GM18517 (cell line): Measurements from ENCODE around the gene CXCR5.

ENCODE experiments used
- ATAC-seq: cut with Tn5 transposase; IDR thresholded peaks from one replicate; pipeline ENCODE4 v1.9.1; 2021; ENCODE audit warnings: mild to moderate bottlenecking, moderate library complexity; ENCODE audit not compliant: unreplicated experiment

Gene CXCR5

GRCh38 chr11:118897721-118898310 is 14.1 kb downstream of the CXCR5 start:
- no peak for ATAC-seq

GRCh38 chr11:118898400-118899295 is 15.0 kb downstream of the CXCR5 start:
- no peak for ATAC-seq

- no peak for ATAC-seq
These were observed 15.6 kb downstream of the CXCR5 start for GRCh38 chr11:118899296-118899688.

- ATAC-seq, result no peak
These were observed 16.1 kb downstream of the CXCR5 start for GRCh38 chr11:118899706-118900360.

GRCh38 chr11:118900535-118901384 is 17.1 kb downstream of the CXCR5 start:
- no peak for ATAC-seq

- no peak for ATAC-seq
These were observed 18.0 kb downstream of the CXCR5 start for GRCh38 chr11:118901494-118902335.

GRCh38 chr11:118902336-118903203 is 18.9 kb downstream of the CXCR5 start:
- ATAC-seq, result no peak

GRCh38 chr11:118903204-118904015 is 19.7 kb downstream of the CXCR5 start:
- no peak for ATAC-seq

GRCh38 chr11:118907051-118908042 is 23.7 kb downstream of the CXCR5 start:
- no peak for ATAC-seq

- no peak for ATAC-seq
These were observed 24.6 kb downstream of the CXCR5 start for GRCh38 chr11:118908264-118908663.

GRCh38 chr11:118908901-118909618 is 25.4 kb downstream of the CXCR5 start:
- no peak for ATAC-seq

GRCh38 chr11:118909619-118910308 is 26.1 kb downstream of the CXCR5 start:
- ATAC-seq, result no peak

GRCh38 chr11:118910309-118911112 is 26.8 kb downstream of the CXCR5 start:
- no peak for ATAC-seq

GRCh38 chr11:118911113-118911879 is 27.6 kb downstream of the CXCR5 start:
- ATAC-seq, result no peak
